IMR-90 (cell line): ENCODE data around the gene TMEM101. TPM values are rescaled to one million over a fixed set of nuclear protein-coding genes. Genes with fewer than 3 reads are reported as not detected.

ENCODE experiments used
- ATAC-seq: fragments of 200-7000 bp; cut with Tn5 transposase; 2 replicates; pipeline ENCODE4 v1.9.1; 2020; ENCODE audit warnings: low read depth, mild to moderate bottlenecking, moderate library complexity
- BruUV-seq: library from RNA; stranded (reverse); fragments of 400-500 nt; replicated peaks from 2 replicates; lab custom pipeline; 2021; lab: Mats Ljungman, UMichigan
- CTCF ChIA-PET: fragments of 300-600 bp; formaldehyde crosslinking; extraction: SDS; loops from one replicate; lab custom pipeline; 2021; ENCODE audit warnings: antibody characterized with exemption; lab: Yijun Ruan, JAX
- POLR2A ChIA-PET: fragments of 300-600 bp; sonication (Branson Sonifier 250); formaldehyde crosslinking; loops from one replicate; lab custom pipeline; 2022; ENCODE audit warnings: antibody characterized with exemption; ENCODE audit not compliant: unreplicated experiment; lab: Charles Lee
- DNase-seq: peaks from one replicate; pipeline ENCODE4 v3.0.0; 2013
- H2AFZ ChIP-seq: replicated peaks from 2 replicates; pipeline ENCODE3; 2013; ENCODE audit warnings: low read length, mild to moderate bottlenecking; ENCODE audit not compliant: poor library complexity
- H2AK5ac ChIP-seq: 2 replicates; pipeline ENCODE4 v1.6.1; 2013; ENCODE audit warnings: low read depth, low read length, inconsistent platforms
- H2AK9ac ChIP-seq: replicated peaks from 2 replicates; pipeline ENCODE3; 2013; ENCODE audit warnings: mild to moderate bottlenecking, low read depth, low read length, moderate library complexity; ENCODE audit not compliant: poor library complexity
- H2BK120ac ChIP-seq: 2 replicates; pipeline ENCODE4 v1.6.1; 2013; ENCODE audit warnings: low read depth, low read length, inconsistent platforms
- H2BK15ac ChIP-seq: 3 replicates; pipeline ENCODE4 v1.6.1; 2013; ENCODE audit warnings: low read depth, low read length, inconsistent platforms
- H2BK20ac ChIP-seq: 2 replicates; pipeline ENCODE4 v1.6.1; 2013; ENCODE audit warnings: low read depth, mild to moderate bottlenecking, inconsistent platforms, low read length, moderate library complexity
- H2BK5ac ChIP-seq: 2 replicates; pipeline ENCODE4 v1.6.1; 2013; ENCODE audit warnings: mild to moderate bottlenecking, low read depth, low read length, inconsistent platforms; ENCODE audit not compliant: poor library complexity, severe bottlenecking
- H3K14ac ChIP-seq: replicated peaks from 2 replicates; pipeline ENCODE4 v1.6.1; 2013; ENCODE audit warnings: low read depth, low read length, inconsistent platforms
- H3K18ac ChIP-seq: 2 replicates; pipeline ENCODE4 v1.6.1; 2013; ENCODE audit warnings: low read depth, low read length, control low read depth
- H3K23ac ChIP-seq: 2 replicates; pipeline ENCODE4 v1.6.1; 2013; ENCODE audit warnings: low read depth, low read length, inconsistent platforms
- H3K27ac ChIP-seq: 2 replicates; pipeline ENCODE4 v1.5.1; 2013; ENCODE audit warnings: mild to moderate bottlenecking, control low read depth, low read length; ENCODE audit not compliant: insufficient read depth
- H3K27me3 ChIP-seq: 2 replicates; pipeline ENCODE4 v1.6.1; 2013; ENCODE audit warnings: low read length; ENCODE audit not compliant: control insufficient read depth, insufficient read depth
- H3K36me3 ChIP-seq: 2 replicates; pipeline ENCODE4 v1.6.1; 2013; ENCODE audit warnings: low read length, mixed read lengths; ENCODE audit not compliant: control insufficient read depth, insufficient read depth
- H3K4ac ChIP-seq: 2 replicates; pipeline ENCODE4 v1.6.1; 2013; ENCODE audit warnings: low read depth, low read length, inconsistent platforms
- H3K4me1 ChIP-seq: 2 replicates; pipeline ENCODE4 v1.6.1; 2013; ENCODE audit warnings: low read length, mixed read lengths; ENCODE audit not compliant: control insufficient read depth, insufficient read depth
- H3K4me2 ChIP-seq: 2 replicates; pipeline ENCODE4 v1.6.1; 2013; ENCODE audit warnings: low read depth, mild to moderate bottlenecking, control low read depth, low read length, moderate library complexity
- H3K4me3 ChIP-seq: 2 replicates; pipeline ENCODE4 v1.5.1; 2013; ENCODE audit warnings: low read depth, mild to moderate bottlenecking, control low read depth, low read length, moderate library complexity; ENCODE audit not compliant: insufficient read depth
- H3K56ac ChIP-seq: 2 replicates; pipeline ENCODE4 v1.6.1; 2013; ENCODE audit warnings: low read length, inconsistent platforms; ENCODE audit not compliant: insufficient read depth; ENCODE audit errors: extremely low read depth
- H3K79me1 ChIP-seq, 2 experiments: 2 replicates each; pipeline ENCODE4 v1.6.1; 2013; ENCODE audit warnings: low read length in 2 of 2, inconsistent platforms in 1 of 2, low read depth in 1 of 2
- H3K9ac ChIP-seq: 2 replicates; pipeline ENCODE4 v1.6.1; 2013; ENCODE audit warnings: low read depth, low read length, control low read depth
- H3K9me1 ChIP-seq: 2 replicates; pipeline ENCODE4 v1.6.1; 2013; ENCODE audit warnings: low read length, inconsistent platforms; ENCODE audit not compliant: insufficient read depth
- H3K9me3 ChIP-seq: 2 replicates; pipeline ENCODE4 v1.6.1; 2013; ENCODE audit warnings: low read length; ENCODE audit not compliant: control insufficient read depth, insufficient read depth
- H4K20me1 ChIP-seq: 2 replicates; pipeline ENCODE4 v1.6.1; 2013; ENCODE audit warnings: low read length, inconsistent platforms; ENCODE audit not compliant: insufficient read depth
- H4K5ac ChIP-seq: 2 replicates; pipeline ENCODE4 v1.6.1; 2013; ENCODE audit warnings: mild to moderate bottlenecking, low read depth, low read length, control low read depth
- H4K8ac ChIP-seq, 2 experiments: 2 replicates each; pipeline ENCODE4 v1.6.1; 2013; ENCODE audit warnings: low read depth in 2 of 2, low read length in 2 of 2, control low read depth in 1 of 2, inconsistent platforms in 1 of 2
- H4K91ac ChIP-seq: 2 replicates; pipeline ENCODE4 v1.6.1; 2013; ENCODE audit warnings: low read depth, low read length, inconsistent platforms; ENCODE audit not compliant: insufficient read depth
- BHLHE40 ChIP-seq: fragments of 150-350 bp; IDR thresholded peaks from 2 replicates; pipeline ENCODE4 v1.6.1; 2016; ENCODE audit warnings: mild to moderate bottlenecking, low read depth, low read length
- CEBPB ChIP-seq: IDR thresholded peaks from 2 replicates; pipeline ENCODE4 v1.6.1; 2012; ENCODE audit warnings: low read depth, low read length, improper control_type of control experiment
- CHD1 ChIP-seq: IDR thresholded peaks from 2 replicates; pipeline ENCODE4 v1.6.1; 2012; ENCODE audit warnings: low read depth, low read length, improper control_type of control experiment
- FOS ChIP-seq: fragments of 150-350 bp; IDR thresholded peaks from 2 replicates; pipeline ENCODE4 v1.6.1; 2016; ENCODE audit warnings: low read depth, low read length
- MAFK ChIP-seq: IDR thresholded peaks from 2 replicates; pipeline ENCODE4 v1.6.1; 2012; ENCODE audit warnings: low read depth, low read length, improper control_type of control experiment
- MAZ ChIP-seq: IDR thresholded peaks from 2 replicates; pipeline ENCODE4 v1.6.1; 2012; ENCODE audit warnings: low read depth, mild to moderate bottlenecking, low read length, improper control_type of control experiment, moderate library complexity, borderline replicate concordance
- MXI1 ChIP-seq: IDR thresholded peaks from 2 replicates; pipeline ENCODE4 v1.6.1; 2012; ENCODE audit warnings: low read depth, mild to moderate bottlenecking, low read length, moderate library complexity, borderline replicate concordance
- NFE2L2 ChIP-seq: fragments of 150-350 bp; IDR thresholded peaks from 2 replicates; pipeline ENCODE4 v1.6.1; 2016; ENCODE audit warnings: low read depth, mild to moderate bottlenecking, low read length
- POLR2A ChIP-seq: IDR thresholded peaks from 2 replicates; pipeline ENCODE4 v1.6.1; 2012; ENCODE audit warnings: mild to moderate bottlenecking, low read depth, low read length
- RAD21 ChIP-seq: IDR thresholded peaks from 2 replicates; pipeline ENCODE4 v1.6.1; 2012; ENCODE audit warnings: low read length, improper control_type of control experiment
- RCOR1 ChIP-seq: IDR thresholded peaks from 2 replicates; pipeline ENCODE4 v1.6.1; 2012; ENCODE audit warnings: mild to moderate bottlenecking, low read length, improper control_type of control experiment; ENCODE audit not compliant: insufficient replicate concordance
- RFX5 ChIP-seq: IDR thresholded peaks from 2 replicates; pipeline ENCODE4 v1.8.0; 2012; ENCODE audit warnings: low read depth, mild to moderate bottlenecking, low read length, moderate library complexity
- SMC3 ChIP-seq: fragments of 150-350 bp; IDR thresholded peaks from 2 replicates; pipeline ENCODE4 v1.6.1; 2016; ENCODE audit warnings: low read depth, mild to moderate bottlenecking, antibody characterized with exemption, low read length, moderate library complexity
- WGBS, 2 experiments: methylation state at CpG; one replicate each; pipeline versions ENCODE4 v1.1.5 to v1.1.7; 2013; ENCODE audit warnings: missing lambda C conversion rate in 2 of 2; ENCODE audit not compliant: insufficient read length in 1 of 2; ENCODE audit errors: extremely low coverage in 2 of 2; 5-methylcytosine and 5-hydroxymethylcytosine counted together
- dilution Hi-C: fragments of 300-500 bp; cut with HindIII; formaldehyde crosslinking; loops from one replicate; pipeline ENCODE4 v1.14.3; 2018; ENCODE audit warnings: low sequenced_read_pairs; ENCODE audit not compliant: unreplicated experiment
- in situ Hi-C: fragments of 300-500 bp; cut with MboI; formaldehyde crosslinking; loops from 3 replicates; pipeline ENCODE4 v1.14.3; 2019; ENCODE audit warnings: low sequenced_read_pairs, inconsistent platforms, mixed read lengths
- intact Hi-C: fragments of 100-400 bp; cut with micrococcal nuclease; formaldehyde crosslinking; loops from 2 replicates; pipeline ENCODE4 v1.10.0; 2022
- polyA plus RNA-seq, 3 experiments: library from polyadenylated mRNA; depleted of rRNA; stranded (reverse); fragments of >200 nt; gene quantifications; 2 replicates each; pipeline ENCODE4 v1.2.3, GENCODE V29; 2012; ENCODE audit warnings: low replicate concordance in 1 of 3
- total RNA-seq: library from RNA; depleted of rRNA; stranded (reverse); fragments of >200 nt; gene quantifications from 2 replicates; pipeline ENCODE4 v1.2.3, GENCODE V29; 2012
- TF ChIP-seq, protein P1 (sequence below): fragments of 150-350 bp; IDR thresholded peaks from 2 replicates; pipeline ENCODE4 v1.6.1; 2016; ENCODE audit warnings: low read depth, mild to moderate bottlenecking, low read length, moderate library complexity, borderline replicate concordance
- TF ChIP-seq, protein P2 (sequence below): conservative IDR thresholded peaks from 2 replicates; pipeline ENCODE4 v1.5.1; 2012; ENCODE audit warnings: mild to moderate bottlenecking, low read depth, low read length, improper control_type of control experiment

TMEM101 gene
- total and polyA plus RNA-seq, 2 of the 4 experiments (the other 2 are of a cell fraction): 30.7 to 36.6 TPM

DNA sequence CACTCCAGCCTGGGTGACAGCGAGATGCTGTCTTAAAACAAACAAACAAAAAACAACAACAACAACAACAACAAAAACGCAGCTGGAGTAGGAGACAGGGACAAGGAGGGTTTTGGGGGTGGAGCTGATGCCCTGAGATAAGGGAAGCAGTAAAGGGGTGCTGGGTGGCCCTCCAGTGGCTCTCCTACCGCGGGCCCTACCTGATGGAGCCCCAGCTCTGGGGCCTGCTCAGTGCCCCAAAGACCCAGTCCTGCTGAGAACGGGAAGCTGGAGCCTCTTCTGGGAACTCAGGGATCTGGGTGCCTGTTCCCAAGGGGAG is 31.6 kb downstream of the TMEM101 start (continued):
- TF ChIP-seq CHD1 (no peak), NFE2L2 (no peak), RCOR1 (no peak)

DNA sequence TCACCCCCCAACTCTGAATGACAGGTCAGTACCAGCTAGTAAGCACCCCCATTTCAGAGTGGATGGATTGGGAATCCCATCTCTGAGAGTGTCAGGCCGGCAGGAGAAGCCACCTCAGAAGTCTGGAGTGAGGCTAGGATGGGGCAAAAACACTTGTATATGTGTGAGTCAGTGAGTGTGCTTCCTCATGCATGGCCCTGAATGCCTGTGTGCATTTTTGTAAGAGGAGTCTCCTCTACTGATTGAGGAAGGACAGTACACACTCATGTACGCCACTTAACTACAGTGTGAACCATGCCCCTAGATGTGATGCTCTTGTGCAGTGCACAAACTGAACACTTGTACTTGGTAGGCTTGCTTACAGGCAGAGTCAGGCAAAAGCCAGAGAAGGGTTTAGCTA is 32.6 kb downstream of the TMEM101 start:
- Histone ChIP-seq H3K9me1 (no peaks in the 10 kb centered on the region), H2AK9ac (no peak overlapping the region), H3K4me2 (no peak overlapping the region), H3K9me3 (no peaks in the 10 kb centered on the region), H3K79me1 (no peaks in the 10 kb centered on the region), H4K20me1 (no peaks in the 10 kb centered on the region), H3K27me3 (peaks cover 79% of the 10 kb centered on the region), H3K4me3 (no peak overlapping the region), H3K56ac (no peak overlapping the region), H3K27ac (no peak overlapping the region), H3K14ac (no peak overlapping the region), H3K36me3 (no peaks in the 10 kb centered on the region), H3K18ac (no peak overlapping the region), H2BK20ac (no peak overlapping the region), H3K9ac (no peak overlapping the region), H3K4ac (no peak overlapping the region), H4K91ac (no peak overlapping the region), H3K23ac (no peak overlapping the region), H4K5ac (no peak overlapping the region), H2AK5ac (no peak overlapping the region), H2BK5ac (no peak overlapping the region), H4K8ac (no peak overlapping the region), H2BK15ac (no peak overlapping the region), H2BK120ac (no peak overlapping the region), H2AFZ (no peak overlapping the region), H3K4me1 (peaks cover 2% of the 10 kb centered on the region; the same call in 1 of the 2 replicates)
- dilution Hi-C loops (no loop called here), in situ Hi-C loops (no loop called here), intact Hi-C loops (no loop called here)
- ATAC-seq (no peak), DNase-seq (no peak)
- WGBS, 2 experiments: no CpG with 5 or more reads among the region's 2 CpGs
- BruUV-seq: no TSS peak
- CTCF ChIA-PET: interaction anchor here (1.2 kb wide), 1 partner anchor 19 kb away, joined by 6 read pairs; no protein-coding TSS in a partner anchor
- POLR2A ChIA-PET: no interaction called here
- TF ChIP-seq CHD1: no peak
- TF ChIP-seq MXI1: no peak
- no peak for TF ChIP-seq MAFK
- TF ChIP-seq SMC3: no peak
- no peak for TF ChIP-seq RCOR1
- no peak for TF ChIP-seq RAD21
- TF ChIP-seq CEBPB: no peak
- no peak for TF ChIP-seq NFE2L2
- TF ChIP-seq, protein P1, sequence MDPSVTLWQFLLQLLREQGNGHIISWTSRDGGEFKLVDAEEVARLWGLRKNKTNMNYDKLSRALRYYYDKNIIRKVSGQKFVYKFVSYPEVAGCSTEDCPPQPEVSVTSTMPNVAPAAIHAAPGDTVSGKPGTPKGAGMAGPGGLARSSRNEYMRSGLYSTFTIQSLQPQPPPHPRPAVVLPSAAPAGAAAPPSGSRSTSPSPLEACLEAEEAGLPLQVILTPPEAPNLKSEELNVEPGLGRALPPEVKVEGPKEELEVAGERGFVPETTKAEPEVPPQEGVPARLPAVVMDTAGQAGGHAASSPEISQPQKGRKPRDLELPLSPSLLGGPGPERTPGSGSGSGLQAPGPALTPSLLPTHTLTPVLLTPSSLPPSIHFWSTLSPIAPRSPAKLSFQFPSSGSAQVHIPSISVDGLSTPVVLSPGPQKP: no peak
- TF ChIP-seq, protein P2, sequence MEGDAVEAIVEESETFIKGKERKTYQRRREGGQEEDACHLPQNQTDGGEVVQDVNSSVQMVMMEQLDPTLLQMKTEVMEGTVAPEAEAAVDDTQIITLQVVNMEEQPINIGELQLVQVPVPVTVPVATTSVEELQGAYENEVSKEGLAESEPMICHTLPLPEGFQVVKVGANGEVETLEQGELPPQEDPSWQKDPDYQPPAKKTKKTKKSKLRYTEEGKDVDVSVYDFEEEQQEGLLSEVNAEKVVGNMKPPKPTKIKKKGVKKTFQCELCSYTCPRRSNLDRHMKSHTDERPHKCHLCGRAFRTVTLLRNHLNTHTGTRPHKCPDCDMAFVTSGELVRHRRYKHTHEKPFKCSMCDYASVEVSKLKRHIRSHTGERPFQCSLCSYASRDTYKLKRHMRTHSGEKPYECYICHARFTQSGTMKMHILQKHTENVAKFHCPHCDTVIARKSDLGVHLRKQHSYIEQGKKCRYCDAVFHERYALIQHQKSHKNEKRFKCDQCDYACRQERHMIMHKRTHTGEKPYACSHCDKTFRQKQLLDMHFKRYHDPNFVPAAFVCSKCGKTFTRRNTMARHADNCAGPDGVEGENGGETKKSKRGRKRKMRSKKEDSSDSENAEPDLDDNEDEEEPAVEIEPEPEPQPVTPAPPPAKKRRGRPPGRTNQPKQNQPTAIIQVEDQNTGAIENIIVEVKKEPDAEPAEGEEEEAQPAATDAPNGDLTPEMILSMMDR: no peak
- TF ChIP-seq POLR2A: no peak
- no peak for TF ChIP-seq RFX5
- TF ChIP-seq BHLHE40: no peak
- TF ChIP-seq FOS: no peak
- no peak for TF ChIP-seq MAZ
